ENCODE measurements around the gene CALD1.

The CALD1 gene

GRCh38 chr7:134945691-134946090 lies 166.3 kb downstream of the CALD1 start:
- ATAC-seq, result no peak

GRCh38 chr7:134946260-134946659 lies 166.8 kb downstream of the CALD1 start:
- ATAC-seq, result no peak
- TF ChIP-seq ESRRG (CRISPR knock-in tag; IDR thresholded peaks at IDR 0.05) (no peak), ZFP3 (CRISPR knock-in tag; IDR thresholded peaks at IDR 0.05) (no peak), ZNF8 (CRISPR knock-in tag; IDR thresholded peaks at IDR 0.05) (no peak), ARNTL (CRISPR knock-in tag; IDR thresholded peaks at IDR 0.05; ENCODE audit: borderline replicate concordance, low read depth) (no peak), ZFP30 (CRISPR knock-in tag; IDR thresholded peaks at IDR 0.05) (no peak), ISL1 (CRISPR knock-in tag; IDR thresholded peaks at IDR 0.05) (no peak), PATZ1 (CRISPR knock-in tag; IDR thresholded peaks at IDR 0.05; ENCODE audit: borderline replicate concordance) (no peak), CREB5 (CRISPR knock-in tag; IDR thresholded peaks at IDR 0.05; ENCODE audit: low read depth) (no peak), CSRNP3 (CRISPR knock-in tag; IDR thresholded peaks at IDR 0.05) (no peak), CSDC2 (CRISPR knock-in tag; IDR thresholded peaks at IDR 0.05) (no peak), ZNF70 (CRISPR knock-in tag; IDR thresholded peaks at IDR 0.05) (no peak), GLIS3 (CRISPR knock-in tag; IDR thresholded peaks at IDR 0.05) (no peak), TCF4 (CRISPR knock-in tag; IDR thresholded peaks at IDR 0.05; ENCODE audit: borderline replicate concordance) (no peak), OSR1 (CRISPR knock-in tag; IDR thresholded peaks at IDR 0.05) (no peak), ZNF565 (CRISPR knock-in tag; conservative IDR thresholded peaks at IDR 0.05; ENCODE audit: low read depth) (no peak), TOX (CRISPR knock-in tag; IDR thresholded peaks at IDR 0.05; ENCODE audit: borderline replicate concordance) (no peak), PPARA (CRISPR knock-in tag; IDR thresholded peaks at IDR 0.05; ENCODE audit: borderline replicate concordance) (no peak)

More at GRCh38 chr7:134945691-134946090, 166.3 kb downstream of the CALD1 start:
- TF ChIP-seq CREB5 (CRISPR knock-in tag; IDR thresholded peaks at IDR 0.05; ENCODE audit: low read depth) (no peak), BACH2 (CRISPR knock-in tag; IDR thresholded peaks at IDR 0.05; ENCODE audit: borderline replicate concordance) (no peak), CSDC2 (CRISPR knock-in tag; IDR thresholded peaks at IDR 0.05) (no peak), ARNTL (CRISPR knock-in tag; IDR thresholded peaks at IDR 0.05; ENCODE audit: borderline replicate concordance, low read depth) (no peak), CSRNP3 (CRISPR knock-in tag; IDR thresholded peaks at IDR 0.05) (no peak), ESRRG (CRISPR knock-in tag; IDR thresholded peaks at IDR 0.05) (no peak), POU6F1 (CRISPR knock-in tag; IDR thresholded peaks at IDR 0.05; ENCODE audit: borderline replicate concordance, low read depth) (no peak), RARB (CRISPR knock-in tag; IDR thresholded peaks at IDR 0.05) (no peak), SNAI2 (CRISPR knock-in tag; IDR thresholded peaks at IDR 0.05) (no peak), PATZ1 (CRISPR knock-in tag; IDR thresholded peaks at IDR 0.05; ENCODE audit: borderline replicate concordance) (no peak)

Data from SK-N-SH treated with all-trans-retinoic acid at 6 μM for 48 hours (cell line).